Osteocyte (in vitro differentiated cells): ENCODE results near the gene DCAF5. TPM values are rescaled to one million over a fixed set of nuclear protein-coding genes. Genes with fewer than 3 reads are reported as not detected.
"Not testable (repeated sequence)": the region's sequence is repeated elsewhere in the genome, so short reads cannot be mapped to it uniquely, and the experiment has no call there.

ENCODE experiments used
- DNase-seq: peaks from one replicate; pipeline ENCODE4 v3.0.0; 2021; ENCODE audit warnings: mixed read lengths; ENCODE audit not compliant: unreplicated experiment; ENCODE audit errors: extremely low spot score
- H3K27ac Mint-ChIP-seq: one replicate; pipeline ENCODE4 v1.8.0; 2021; ENCODE audit warnings: mild to moderate bottlenecking, mixed read lengths; ENCODE audit not compliant: unreplicated experiment
- H3K27me3 Mint-ChIP-seq: one replicate; pipeline ENCODE4 v1.8.0; 2021; ENCODE audit warnings: mixed read lengths; ENCODE audit not compliant: unreplicated experiment
- H3K36me3 Mint-ChIP-seq: one replicate; pipeline ENCODE4 v1.8.0; 2021; ENCODE audit warnings: mixed read lengths; ENCODE audit not compliant: unreplicated experiment
- H3K4me1 Mint-ChIP-seq: one replicate; pipeline ENCODE4 v1.8.0; 2021; ENCODE audit warnings: mixed read lengths; ENCODE audit not compliant: unreplicated experiment
- H3K4me3 Mint-ChIP-seq: one replicate; pipeline ENCODE4 v1.8.0; 2021; ENCODE audit warnings: mild to moderate bottlenecking, moderate library complexity, mixed read lengths; ENCODE audit not compliant: unreplicated experiment
- H3K9me3 Mint-ChIP-seq: one replicate; pipeline ENCODE4 v1.8.0; 2021; ENCODE audit warnings: mixed read lengths; ENCODE audit not compliant: unreplicated experiment
- total RNA-seq: library from RNA; stranded (reverse); gene quantifications from 2 replicates; pipeline ENCODE4 v1.2.1, GENCODE V29; 2021
- TF ChIP-seq, protein P1 (sequence below): fragments of 200-600 bp; sonication (generic); IDR thresholded peaks from 2 replicates; pipeline ENCODE4 v1.5.0; 2021; ENCODE audit warnings: antibody characterized with exemption, mild to moderate bottlenecking, moderate library complexity

Gene DCAF5
- total RNA-seq, 1 donor from 2014 or later: 56.1 TPM

- no peaks in the 10 kb centered on the region for H3K9me3 Mint-ChIP-seq
Observed at GRCh38 chr14:69183735-69184134, 30.8 kb upstream of the DCAF5 start.

DNA sequence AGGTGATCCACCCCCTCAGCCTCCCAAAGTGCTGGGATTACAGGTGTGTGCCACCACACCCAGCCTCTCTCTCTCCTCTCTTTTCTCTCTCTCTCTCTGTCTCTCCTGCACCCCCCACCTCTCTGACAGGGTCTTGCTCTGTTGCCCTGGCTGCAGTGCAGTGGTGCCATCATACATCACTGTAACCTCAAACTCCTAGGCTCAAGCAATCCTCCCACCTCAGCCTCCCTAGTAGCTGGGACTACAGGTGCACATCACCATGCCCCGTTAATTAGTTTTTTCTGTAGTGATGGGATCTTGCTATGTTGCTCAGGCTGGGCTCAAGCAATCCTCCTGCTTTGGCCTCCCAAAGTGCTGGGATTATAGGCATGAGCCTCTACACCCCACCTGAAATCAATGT is 29.7 kb upstream of the DCAF5 start:
- not testable (repeated sequence) for H3K9me3 Mint-ChIP-seq, H3K4me3 Mint-ChIP-seq, H3K27ac Mint-ChIP-seq, H3K36me3 Mint-ChIP-seq, H3K4me1 Mint-ChIP-seq, DNase-seq
- H3K27me3 Mint-ChIP-seq: peaks cover 20% of the 10 kb centered on the region

More at GRCh38 chr14:69183735-69184134, 30.8 kb upstream of the DCAF5 start:
- Mint-ChIP-seq H3K36me3 (no peaks in the 10 kb centered on the region), H3K4me3 (no peak overlapping the region), H3K27ac (no peak overlapping the region), H3K4me1 (peaks cover 4% of the 10 kb centered on the region), H3K27me3 (peaks cover 15% of the 10 kb centered on the region)
- TF ChIP-seq, protein P1, sequence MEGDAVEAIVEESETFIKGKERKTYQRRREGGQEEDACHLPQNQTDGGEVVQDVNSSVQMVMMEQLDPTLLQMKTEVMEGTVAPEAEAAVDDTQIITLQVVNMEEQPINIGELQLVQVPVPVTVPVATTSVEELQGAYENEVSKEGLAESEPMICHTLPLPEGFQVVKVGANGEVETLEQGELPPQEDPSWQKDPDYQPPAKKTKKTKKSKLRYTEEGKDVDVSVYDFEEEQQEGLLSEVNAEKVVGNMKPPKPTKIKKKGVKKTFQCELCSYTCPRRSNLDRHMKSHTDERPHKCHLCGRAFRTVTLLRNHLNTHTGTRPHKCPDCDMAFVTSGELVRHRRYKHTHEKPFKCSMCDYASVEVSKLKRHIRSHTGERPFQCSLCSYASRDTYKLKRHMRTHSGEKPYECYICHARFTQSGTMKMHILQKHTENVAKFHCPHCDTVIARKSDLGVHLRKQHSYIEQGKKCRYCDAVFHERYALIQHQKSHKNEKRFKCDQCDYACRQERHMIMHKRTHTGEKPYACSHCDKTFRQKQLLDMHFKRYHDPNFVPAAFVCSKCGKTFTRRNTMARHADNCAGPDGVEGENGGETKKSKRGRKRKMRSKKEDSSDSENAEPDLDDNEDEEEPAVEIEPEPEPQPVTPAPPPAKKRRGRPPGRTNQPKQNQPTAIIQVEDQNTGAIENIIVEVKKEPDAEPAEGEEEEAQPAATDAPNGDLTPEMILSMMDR: no peak
- no peak for DNase-seq

- Mint-ChIP-seq H3K4me3 (no peak overlapping the region), H3K9me3 (no peaks in the 10 kb centered on the region), H3K4me1 (peaks cover 4% of the 10 kb centered on the region), H3K27me3 (peaks cover 26% of the 10 kb centered on the region), H3K36me3 (no peaks in the 10 kb centered on the region), H3K27ac (no peak overlapping the region)
- no peak for DNase-seq
- TF ChIP-seq, protein P1: no peak
Observed at GRCh38 chr14:69181491-69181890, 28.6 kb upstream of the DCAF5 start.

DNA sequence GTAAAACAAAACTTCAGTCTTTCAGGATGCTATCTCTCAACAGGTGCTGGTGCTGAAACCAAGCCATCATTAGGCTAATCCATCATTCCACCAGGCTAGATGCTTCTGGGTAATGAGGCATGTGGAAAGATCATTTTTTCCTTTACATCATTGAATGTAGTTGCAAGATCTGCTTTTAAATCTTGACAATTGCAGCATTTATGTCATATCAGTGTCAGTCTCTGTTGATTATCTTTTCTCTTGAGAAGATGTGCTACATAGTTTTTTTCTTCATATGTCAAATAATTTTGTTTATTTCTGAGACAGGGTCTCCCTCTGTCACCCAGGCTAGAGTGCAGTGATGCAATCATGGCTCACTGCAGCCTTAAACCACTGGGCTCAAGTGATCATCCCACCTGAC is 22.2 kb upstream of the DCAF5 start:
- no peaks in the 10 kb centered on the region for H3K4me1 Mint-ChIP-seq
- peaks cover 52% of the 10 kb centered on the region for H3K27me3 Mint-ChIP-seq
- H3K4me3 Mint-ChIP-seq: no peak overlapping the region
- TF ChIP-seq, protein P1: no peak
- DNase-seq: no peak
- no peaks in the 10 kb centered on the region for H3K9me3 Mint-ChIP-seq
- H3K36me3 Mint-ChIP-seq: no peaks in the 10 kb centered on the region
- H3K27ac Mint-ChIP-seq: no peak overlapping the region

DNA sequence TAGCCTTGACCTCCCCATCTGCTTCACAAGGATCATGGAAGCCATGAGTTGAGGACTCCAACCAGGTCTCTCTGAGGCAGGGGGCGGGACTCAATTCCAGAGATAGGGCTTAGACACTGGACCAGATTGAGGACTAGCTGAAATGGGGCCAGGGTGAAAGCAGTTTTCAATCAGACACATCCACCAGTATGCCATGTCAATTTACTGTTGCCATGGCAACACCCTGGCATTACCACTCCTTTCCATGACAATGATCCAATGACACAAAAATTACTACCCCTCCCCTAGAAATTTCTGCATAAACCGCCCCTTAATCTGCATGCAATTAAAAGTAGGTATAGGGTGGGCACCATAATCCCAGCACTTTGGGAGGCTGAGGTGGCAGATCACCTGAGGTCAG is 18.6 kb upstream of the DCAF5 start:
- Mint-ChIP-seq H3K4me1 (no peaks in the 10 kb centered on the region), H3K4me3 (no peak overlapping the region), H3K9me3 (no peaks in the 10 kb centered on the region), H3K27ac (no peak overlapping the region), H3K36me3 (no peaks in the 10 kb centered on the region), H3K27me3 (peaks cover 35% of the 10 kb centered on the region)
- TF ChIP-seq, protein P1: no peak
- DNase-seq: no peak

DNA sequence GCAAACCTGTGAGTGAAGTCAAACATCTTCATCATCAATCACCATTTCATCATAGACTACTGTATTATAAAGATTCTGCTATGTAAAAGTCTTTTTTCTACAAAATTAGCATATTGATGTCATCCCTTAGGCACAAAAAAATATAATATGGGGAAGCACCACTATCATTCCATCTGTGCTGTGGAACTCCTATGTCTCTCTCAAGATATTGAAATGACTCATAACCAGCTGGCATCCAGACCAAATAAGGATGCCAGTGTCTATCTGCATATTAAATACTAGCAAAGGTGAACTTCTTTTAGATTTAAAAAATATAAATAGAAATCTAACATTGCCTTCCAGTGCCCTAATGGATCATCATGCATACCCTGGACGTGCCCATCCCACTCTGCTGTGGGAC is 17.9 kb upstream of the DCAF5 start:
- peaks cover 30% of the 10 kb centered on the region for H3K27me3 Mint-ChIP-seq
- TF ChIP-seq, protein P1: no peak
- no peak overlapping the region for H3K4me3 Mint-ChIP-seq
- no peak overlapping the region for H3K27ac Mint-ChIP-seq
- H3K4me1 Mint-ChIP-seq: no peaks in the 10 kb centered on the region
- DNase-seq: no peak
- H3K36me3 Mint-ChIP-seq: no peaks in the 10 kb centered on the region
- no peaks in the 10 kb centered on the region for H3K9me3 Mint-ChIP-seq

- not testable (repeated sequence) for H3K4me3 Mint-ChIP-seq, H3K27ac Mint-ChIP-seq, DNase-seq, H3K4me1 Mint-ChIP-seq, H3K36me3 Mint-ChIP-seq
- Mint-ChIP-seq H3K9me3 (peaks cover 25% of the 10 kb centered on the region), H3K27me3 (peaks cover 41% of the 10 kb centered on the region)
Observed at GRCh38 chr14:69165787-69166186, 12.9 kb upstream of the DCAF5 start.
